Erythroblast (primary cell): ENCODE data around the gene C22orf31.

Source experiments
- DNase-seq, 2 experiments: peaks; one replicate each; lab custom pipeline; 2025; lab: John Stamatoyannopoulos, UW
- GATA1 ChIP-seq: IDR thresholded peaks from 2 replicates; pipeline ENCODE4 v1.6.1; 2011; ENCODE audit warnings: low read depth, mild to moderate bottlenecking, control low read depth, low read length, moderate library complexity
- POLR2A ChIP-seq: IDR thresholded peaks from 2 replicates; pipeline ENCODE4 v1.6.1; 2011; ENCODE audit warnings: mild to moderate bottlenecking, low read length

C22orf31 gene

DNA sequence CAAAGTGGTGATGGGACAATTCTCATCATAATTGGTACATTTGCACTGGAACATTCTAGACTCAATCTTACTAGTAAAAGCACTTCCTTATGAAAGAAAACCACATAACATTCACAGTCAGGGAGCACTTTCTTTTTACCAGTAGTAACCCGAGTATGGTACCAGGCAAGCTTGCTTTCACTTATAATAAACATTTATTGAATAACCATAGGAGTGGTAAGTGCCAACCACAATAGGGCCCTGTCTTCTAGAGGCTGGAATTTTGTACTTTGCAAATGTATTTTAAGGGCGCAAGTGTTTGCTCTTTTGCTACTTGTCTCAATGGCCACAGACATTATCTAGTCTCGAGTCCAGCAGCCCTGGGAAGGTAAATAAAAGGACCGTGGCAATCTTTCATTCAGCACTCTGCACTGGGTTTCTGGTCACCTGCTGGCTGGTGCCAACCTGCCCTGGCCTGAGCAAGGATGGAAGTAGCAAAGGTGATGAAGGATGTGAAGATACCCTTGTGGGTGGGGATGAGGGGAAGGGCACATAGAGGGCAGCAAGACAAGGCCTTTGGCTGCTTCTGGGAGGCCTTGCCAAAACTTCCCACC lies 24.2 kb downstream of the C22orf31 start:
- no peak for TF ChIP-seq POLR2A
- no peak for DNase-seq

DNA sequence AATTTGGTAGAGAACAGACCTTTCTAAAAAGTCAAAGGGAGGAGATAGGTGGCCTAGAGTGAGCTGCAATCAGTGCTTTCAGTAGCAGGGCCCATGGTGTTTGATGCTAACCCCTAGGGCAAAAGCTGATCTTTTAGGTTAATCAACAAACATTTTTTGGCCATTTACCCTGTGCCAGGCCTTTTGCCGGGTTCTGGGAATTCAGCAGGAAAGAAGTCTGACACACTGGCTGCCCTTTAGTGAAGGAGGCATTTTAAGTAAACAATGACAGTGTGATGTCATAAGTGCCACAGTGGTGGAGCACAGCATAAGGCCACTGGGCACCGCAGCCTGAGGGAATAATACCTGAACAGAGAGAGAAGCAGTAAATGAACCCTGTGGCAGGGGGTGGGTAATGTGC lies 29.0 kb downstream of the C22orf31 start:
- no peak for DNase-seq
- no peak for TF ChIP-seq GATA1
- no peak for TF ChIP-seq POLR2A

DNA sequence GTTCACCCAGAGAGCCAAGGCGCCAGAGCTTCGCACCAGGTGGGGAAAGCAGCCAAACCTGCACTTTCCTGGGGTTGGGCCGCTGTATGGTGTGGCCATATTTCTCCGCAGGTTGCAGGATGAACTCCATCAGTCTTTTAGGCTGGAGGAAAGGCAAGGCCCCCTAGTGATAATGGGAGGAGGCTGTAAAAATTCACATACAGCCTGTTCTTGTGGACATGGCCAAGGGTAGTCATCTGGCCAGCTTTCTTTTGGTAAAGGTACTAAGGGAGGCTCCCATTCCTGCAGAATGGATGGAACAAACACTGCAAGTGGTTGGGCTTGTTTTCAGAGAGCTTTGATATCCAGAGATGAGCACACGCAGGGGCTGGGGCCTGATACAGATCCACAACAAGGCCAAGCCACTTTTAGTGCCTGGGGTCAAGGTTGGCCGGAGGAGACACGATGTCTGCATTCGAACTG lies 29.6 kb downstream of the C22orf31 start:
- no peak for TF ChIP-seq POLR2A
- no peak for TF ChIP-seq GATA1
- no peak for DNase-seq

DNA sequence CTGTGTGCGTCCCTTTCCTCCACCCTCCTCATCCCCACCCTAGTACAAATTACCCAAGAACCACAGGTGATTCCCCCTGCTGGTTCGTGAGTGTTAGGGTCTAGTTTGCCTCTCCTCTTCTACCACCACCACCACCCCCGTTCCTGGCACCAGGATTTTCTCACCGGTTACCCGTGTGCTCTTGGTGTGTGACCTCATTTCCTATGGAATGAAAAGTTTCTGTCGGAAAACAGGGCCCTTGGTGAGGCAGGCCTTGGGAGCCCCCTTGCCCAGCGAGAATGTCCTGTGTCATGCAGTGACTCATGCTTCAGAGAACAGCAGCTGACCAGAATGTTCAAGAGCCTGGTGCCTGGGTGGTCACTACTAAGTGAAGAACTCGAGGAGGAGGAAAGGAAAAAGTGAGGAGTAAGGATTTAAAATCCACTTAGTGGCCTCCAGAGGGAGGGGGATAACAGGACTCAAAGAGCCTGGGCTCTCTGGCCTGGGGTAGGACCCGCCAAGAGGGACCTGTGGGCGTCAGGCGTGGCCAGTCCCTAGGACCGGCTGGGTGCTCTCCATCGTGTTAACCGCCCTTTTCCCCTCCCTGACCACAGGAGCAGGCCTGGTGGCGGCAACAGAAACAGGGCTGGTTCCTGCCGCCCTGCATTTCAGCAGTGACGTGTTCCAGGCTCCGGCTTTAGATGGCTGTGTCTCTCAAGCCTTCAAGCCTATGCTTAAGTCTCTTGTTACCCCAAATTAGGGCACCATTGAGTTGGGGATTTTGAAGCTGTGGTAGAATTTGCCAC lies 30.2 kb downstream of the C22orf31 start:
- peak; percentile 28 to 36 for DNase-seq
- TF ChIP-seq POLR2A = no peak
- no peak for TF ChIP-seq GATA1

DNA sequence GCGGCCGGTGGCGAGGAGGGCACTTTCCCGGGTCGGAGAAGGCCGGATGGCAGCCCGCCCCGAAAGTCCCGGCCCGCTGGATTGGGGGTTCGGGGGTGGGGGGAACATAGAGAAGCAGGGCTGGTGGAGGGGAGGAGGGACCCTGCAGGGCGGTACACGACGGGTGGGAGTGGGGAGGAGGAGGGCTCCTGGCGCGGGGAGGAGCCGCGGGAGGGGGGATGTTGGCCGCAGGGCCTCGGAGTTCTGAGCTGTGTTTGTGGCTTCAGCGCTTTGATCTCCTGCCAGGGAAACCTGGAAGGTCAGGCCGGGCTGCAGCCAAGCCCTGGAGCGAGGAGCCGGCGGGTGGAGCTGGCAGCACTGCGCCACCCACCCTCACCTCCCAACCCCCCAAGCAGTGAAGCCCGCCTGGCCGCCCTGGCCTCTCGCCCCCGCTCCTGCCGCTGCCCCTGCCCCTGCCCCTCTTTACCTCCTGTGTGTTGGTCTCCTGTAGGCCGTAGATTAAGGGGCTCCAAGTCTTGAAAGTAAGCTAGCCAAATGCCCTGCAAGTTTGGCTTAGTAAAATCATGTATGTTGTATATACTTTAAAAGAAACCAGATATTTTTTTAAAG lies 30.9 kb downstream of the C22orf31 start:
- DNase-seq = peak; percentile 37 to 38

GRCh38 chr22:29030016-29030617 lies 31.5 kb downstream of the C22orf31 start:
- TF ChIP-seq POLR2A = no peak
- TF ChIP-seq GATA1 = no peak
- DNase-seq = peak in 1 of 2 experiments; percentile 31

More for the DNA sequence above, 30.9 kb downstream of the C22orf31 start:
- TF ChIP-seq GATA1 (no peak), POLR2A (no peak)

- TF ChIP-seq POLR2A = no peak
- no peak for TF ChIP-seq GATA1
- no peak for DNase-seq
Observed at GRCh38 chr22:29029202-29030000, 32.2 kb downstream of the C22orf31 start.

- DNase-seq = no peak
Observed at GRCh38 chr22:29028468-29028867, 33.2 kb downstream of the C22orf31 start.

GRCh38 chr22:29026579-29026978 lies 35.1 kb downstream of the C22orf31 start:
- no peak for DNase-seq
- TF ChIP-seq POLR2A (no peak), GATA1 (no peak)

More at GRCh38 chr22:29028468-29028867, 33.2 kb downstream of the C22orf31 start:
- no peak for TF ChIP-seq POLR2A
- no peak for TF ChIP-seq GATA1

- no peak for DNase-seq
- TF ChIP-seq POLR2A = no peak
- TF ChIP-seq GATA1 = no peak
Observed at GRCh38 chr22:29023172-29023796, 38.3 kb downstream of the C22orf31 start.

DNA sequence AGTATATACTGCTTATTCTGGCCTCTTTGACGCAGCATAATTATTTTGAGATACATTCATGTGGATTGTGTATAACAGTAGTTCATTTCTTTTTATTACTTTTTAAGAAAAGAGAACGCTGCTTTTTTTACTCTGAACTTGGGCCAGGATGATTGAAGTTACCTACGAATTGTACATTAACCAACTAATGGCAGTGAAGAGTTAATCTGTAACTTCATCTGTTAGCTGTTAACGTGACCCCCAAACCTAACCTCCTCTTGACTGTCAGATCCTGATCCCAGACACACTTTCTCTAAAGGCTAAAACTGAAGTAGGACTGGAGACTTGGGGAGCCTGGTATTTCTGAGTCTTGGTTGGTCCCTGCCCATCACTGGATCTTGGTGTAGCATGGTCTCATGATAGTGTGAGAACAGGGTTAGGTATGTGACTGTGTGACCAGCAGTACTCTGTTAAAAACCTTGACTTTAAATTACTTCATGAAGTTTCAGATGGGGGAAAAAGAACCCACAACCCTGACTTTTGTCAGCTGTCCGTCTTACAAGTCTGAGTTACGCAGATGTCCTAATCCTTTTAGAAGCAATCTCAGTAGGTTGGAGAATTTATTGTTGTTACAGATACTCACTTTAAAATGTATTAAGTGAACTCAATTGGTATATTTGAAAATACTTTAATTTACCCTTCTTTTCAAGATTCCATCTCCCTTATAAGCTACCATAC lies 39.4 kb downstream of the C22orf31 start:
- TF ChIP-seq POLR2A (no peak), GATA1 (no peak)
- DNase-seq = no peak
